ENCODE results near the gene CTU1.

The CTU1 gene

DNA sequence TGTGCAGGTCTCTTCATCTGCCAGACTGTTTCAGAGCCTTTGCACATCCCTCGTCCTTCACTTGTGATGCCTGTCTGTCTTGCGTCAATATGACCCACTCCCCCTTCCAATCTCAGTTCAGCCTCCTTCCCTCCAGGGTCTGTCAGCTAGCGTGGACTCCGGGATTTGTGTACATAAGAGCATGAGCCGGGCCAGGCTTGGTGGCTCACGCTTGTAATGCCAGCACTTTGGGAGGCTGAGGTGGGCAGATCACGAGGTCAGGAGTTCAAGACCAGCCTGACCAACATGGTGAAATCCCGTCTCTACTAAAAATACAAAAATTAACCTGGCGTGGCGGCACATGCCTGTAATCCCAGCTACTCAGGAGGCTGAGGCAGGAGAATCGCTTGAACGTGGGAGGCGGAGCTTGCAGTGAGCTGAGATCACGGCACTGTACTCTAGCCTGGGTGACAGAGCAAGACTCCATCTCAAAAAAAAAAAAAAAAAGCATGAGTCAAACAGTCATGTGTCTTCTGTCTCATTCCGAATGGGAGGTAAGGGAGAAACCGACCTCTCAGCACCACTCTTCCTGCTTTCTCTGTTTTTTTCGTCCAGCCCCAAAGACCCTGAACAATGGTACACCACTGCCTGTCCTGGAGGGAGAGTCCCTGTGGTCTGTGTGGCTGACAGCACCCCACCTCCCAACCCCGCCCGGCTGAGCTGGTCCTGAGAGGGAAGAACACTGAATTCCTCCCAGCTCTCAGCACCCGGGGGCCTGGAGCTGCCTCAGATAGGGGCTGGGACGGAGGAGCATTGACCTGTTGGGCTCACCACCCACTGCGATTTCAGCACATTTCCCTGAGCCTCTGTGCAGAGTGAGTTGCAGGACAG, 14.1 kb upstream of the CTU1 start:
- H3K4me3 ChIP-seq (ENCODE audit: low read length in 2 of 2) = no peak overlapping the region
- H3K27ac ChIP-seq (ENCODE audit: low read length) = no peak overlapping the region
- H3K36me3 ChIP-seq (ENCODE audit: control insufficient read depth in 2 of 2, insufficient read depth in 2 of 2, low read length in 2 of 2) = no peaks in the 10 kb centered on the region
- no peak overlapping the region for H3K9ac ChIP-seq (ENCODE audit: low read length in 2 of 2)
- H3K4me1 ChIP-seq (ENCODE audit: control insufficient read depth, insufficient read depth, low read length) = no peaks in the 10 kb centered on the region
- H3K9me3 ChIP-seq (ENCODE audit: control insufficient read depth in 2 of 2, low read length in 2 of 2) = no peaks in the 10 kb centered on the region
- peaks cover 3 to 10% of the 10 kb centered on the region in 2 donors for H3K27me3 ChIP-seq (ENCODE audit: control insufficient read depth in 1 of 2, insufficient read depth in 2 of 2, low read length in 2 of 2)

DNA sequence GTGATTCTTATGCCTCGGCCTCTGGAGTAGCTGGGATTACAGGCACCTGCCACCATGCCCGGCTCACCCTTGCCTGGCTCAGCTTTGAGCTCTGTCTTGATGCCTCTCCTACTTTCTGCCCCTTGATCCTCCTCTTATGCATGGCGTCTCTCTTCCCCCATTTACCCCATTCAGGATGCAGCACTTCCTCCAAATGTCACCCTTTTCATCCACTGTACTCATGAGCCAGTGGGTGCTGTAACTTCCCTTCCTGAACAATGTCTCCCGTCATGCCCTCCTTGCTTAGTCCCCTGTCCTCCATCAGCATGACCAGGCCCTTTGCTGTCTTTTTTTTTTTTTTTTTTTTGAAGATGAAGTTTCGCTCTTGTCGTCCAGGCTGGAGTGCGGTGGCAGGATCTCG, 13.0 kb upstream of the CTU1 start:
- Histone ChIP-seq H3K9me3 (ENCODE audit: control insufficient read depth in 2 of 2, low read length in 2 of 2) (no peaks in the 10 kb centered on the region), H3K4me3 (ENCODE audit: low read length in 2 of 2) (no peak overlapping the region), H3K36me3 (ENCODE audit: control insufficient read depth in 2 of 2, insufficient read depth in 2 of 2, low read length in 2 of 2) (no peaks in the 10 kb centered on the region), H3K27ac (ENCODE audit: low read length) (no peak overlapping the region), H3K4me1 (ENCODE audit: control insufficient read depth, insufficient read depth, low read length) (no peaks in the 10 kb centered on the region), H3K27me3 (ENCODE audit: control insufficient read depth in 1 of 2, insufficient read depth in 2 of 2, low read length in 2 of 2) (peaks cover 3 to 13% of the 10 kb centered on the region in 2 donors), H3K9ac (ENCODE audit: low read length in 2 of 2) (no peak overlapping the region)

DNA sequence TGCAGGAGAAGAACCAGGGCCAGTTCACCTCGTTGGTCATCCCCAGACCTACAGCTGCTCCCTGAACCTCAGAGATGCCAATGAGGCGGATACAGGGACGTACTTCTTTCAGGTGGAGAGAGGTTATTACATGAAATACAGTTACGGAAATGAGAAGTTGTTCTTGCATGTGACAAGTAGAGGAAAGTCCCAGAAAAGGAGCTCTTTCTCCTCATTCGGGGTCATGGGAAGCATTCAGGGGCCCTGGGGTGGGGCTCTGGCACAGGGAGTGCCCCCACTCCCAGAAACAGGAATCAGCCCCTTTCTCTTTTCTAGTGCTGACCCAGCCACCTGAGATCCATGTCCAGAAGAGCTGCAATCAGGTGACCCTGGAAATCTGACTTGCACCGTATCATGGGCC, 12.0 kb upstream of the CTU1 start:
- Histone ChIP-seq H3K9ac (ENCODE audit: low read length in 2 of 2) (no peak overlapping the region), H3K4me1 (ENCODE audit: control insufficient read depth, insufficient read depth, low read length) (no peaks in the 10 kb centered on the region), H3K27me3 (ENCODE audit: control insufficient read depth in 1 of 2, insufficient read depth in 2 of 2, low read length in 2 of 2) (peaks cover 3 to 17% of the 10 kb centered on the region in 2 donors), H3K4me3 (ENCODE audit: low read length in 2 of 2) (no peak overlapping the region), H3K27ac (ENCODE audit: low read length) (no peak overlapping the region), H3K36me3 (ENCODE audit: control insufficient read depth in 2 of 2, insufficient read depth in 2 of 2, low read length in 2 of 2) (no peaks in the 10 kb centered on the region), H3K9me3 (ENCODE audit: control insufficient read depth in 2 of 2, low read length in 2 of 2) (no peaks in the 10 kb centered on the region)

DNA sequence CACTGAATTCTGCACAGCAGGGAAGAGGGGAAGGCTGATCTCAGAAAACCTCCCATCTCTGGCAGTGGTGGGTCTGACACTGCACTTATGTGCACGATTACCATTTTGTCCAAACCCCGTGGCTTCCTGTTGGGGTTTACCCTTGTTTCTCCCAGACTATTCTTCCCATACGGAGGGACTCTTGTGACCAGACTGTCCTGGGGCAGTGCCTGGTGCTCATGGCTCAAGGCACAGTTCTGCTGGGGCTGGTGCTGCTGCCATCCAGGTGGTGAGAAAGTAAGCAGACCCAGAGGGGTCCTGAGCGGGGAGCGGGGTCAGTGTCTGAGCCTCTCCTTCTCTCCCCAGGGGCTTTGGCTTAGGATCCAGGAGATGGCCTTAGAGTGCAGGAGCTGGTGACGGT, 11.4 kb upstream of the CTU1 start:
- no peak overlapping the region for H3K27ac ChIP-seq (ENCODE audit: low read length)

DNA sequence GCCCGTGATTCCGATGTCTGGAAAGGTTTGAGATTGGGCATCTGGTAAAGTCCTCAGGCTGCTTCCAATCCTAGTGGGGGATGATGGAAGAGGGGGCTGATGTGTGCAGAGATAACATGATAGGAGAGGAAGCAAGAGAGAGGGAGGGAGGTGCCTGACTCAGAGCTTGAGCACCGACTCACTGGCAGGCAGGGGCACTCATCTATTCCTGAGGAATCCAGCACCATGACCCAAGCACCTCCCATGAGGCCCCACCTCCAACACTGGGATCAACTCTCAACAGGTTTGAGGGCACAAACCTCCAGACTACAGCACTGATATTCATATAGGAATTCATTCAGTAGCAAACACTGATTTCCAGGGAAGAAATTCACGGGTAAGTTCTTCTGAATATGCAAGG, 10.9 kb upstream of the CTU1 start:
- no peaks in the 10 kb centered on the region for H3K4me1 ChIP-seq (ENCODE audit: control insufficient read depth, insufficient read depth, low read length)
- no peaks in the 10 kb centered on the region for H3K36me3 ChIP-seq (ENCODE audit: control insufficient read depth in 2 of 2, insufficient read depth in 2 of 2, low read length in 2 of 2)
- H3K9me3 ChIP-seq (ENCODE audit: control insufficient read depth in 2 of 2, low read length in 2 of 2) = no peaks in the 10 kb centered on the region
- H3K4me3 ChIP-seq (ENCODE audit: low read length in 2 of 2) = no peak overlapping the region
- H3K27ac ChIP-seq (ENCODE audit: low read length) = no peak overlapping the region
- peaks cover 3 to 17% of the 10 kb centered on the region in 2 donors for H3K27me3 ChIP-seq (ENCODE audit: control insufficient read depth in 1 of 2, insufficient read depth in 2 of 2, low read length in 2 of 2)
- no peak overlapping the region for H3K9ac ChIP-seq (ENCODE audit: low read length in 2 of 2)

More for the DNA sequence above, 11.4 kb upstream of the CTU1 start:
- no peaks in the 10 kb centered on the region for H3K4me1 ChIP-seq (ENCODE audit: control insufficient read depth, insufficient read depth, low read length)
- H3K9ac ChIP-seq (ENCODE audit: low read length in 2 of 2) = no peak overlapping the region
- H3K4me3 ChIP-seq (ENCODE audit: low read length in 2 of 2) = no peak overlapping the region
- no peaks in the 10 kb centered on the region for H3K36me3 ChIP-seq (ENCODE audit: control insufficient read depth in 2 of 2, insufficient read depth in 2 of 2, low read length in 2 of 2)
- no peaks in the 10 kb centered on the region for H3K9me3 ChIP-seq (ENCODE audit: control insufficient read depth in 2 of 2, low read length in 2 of 2)
- H3K27me3 ChIP-seq (ENCODE audit: control insufficient read depth in 1 of 2, insufficient read depth in 2 of 2, low read length in 2 of 2) = peaks cover 3 to 17% of the 10 kb centered on the region in 2 donors

DNA sequence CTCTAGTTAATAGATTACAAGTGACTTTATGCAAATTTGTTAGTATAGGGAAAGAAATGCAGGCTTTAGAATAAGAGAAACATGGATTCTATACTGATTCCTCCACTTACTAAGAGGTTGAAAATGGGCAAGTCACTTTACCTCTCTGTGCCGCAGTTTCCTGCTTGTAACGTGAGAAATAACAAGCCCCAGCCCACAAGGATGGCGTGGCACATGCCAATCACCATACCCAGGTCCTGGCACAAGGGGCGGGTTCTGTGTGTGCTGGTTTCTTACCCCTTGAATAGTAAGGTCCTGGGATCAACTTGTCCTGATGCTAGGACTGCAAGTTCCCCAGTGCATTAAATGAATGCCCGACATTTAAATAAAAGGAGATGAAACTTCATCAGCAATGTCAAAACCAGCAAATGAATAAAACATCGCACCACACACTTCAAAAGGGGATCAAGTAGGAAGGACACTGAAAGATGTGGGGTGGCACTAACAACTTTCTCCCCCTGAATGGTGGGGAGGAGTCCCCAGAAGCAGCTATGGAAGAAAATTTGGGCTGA, 8.6 kb upstream of the CTU1 start:
- H3K27me3 ChIP-seq (ENCODE audit: control insufficient read depth in 1 of 2, insufficient read depth in 2 of 2, low read length in 2 of 2) = peaks cover 0 to 14% of the 10 kb centered on the region in 2 donors
- no peak overlapping the region for H3K27ac ChIP-seq (ENCODE audit: low read length)
- no peaks in the 10 kb centered on the region for H3K36me3 ChIP-seq (ENCODE audit: control insufficient read depth in 2 of 2, insufficient read depth in 2 of 2, low read length in 2 of 2)
- no peak overlapping the region for H3K9ac ChIP-seq (ENCODE audit: low read length in 2 of 2)
- no peaks in the 10 kb centered on the region for H3K9me3 ChIP-seq (ENCODE audit: control insufficient read depth in 2 of 2, low read length in 2 of 2)
- no peak overlapping the region for H3K4me3 ChIP-seq (ENCODE audit: low read length in 2 of 2)
- H3K4me1 ChIP-seq (ENCODE audit: control insufficient read depth, insufficient read depth, low read length) = no peaks in the 10 kb centered on the region

DNA sequence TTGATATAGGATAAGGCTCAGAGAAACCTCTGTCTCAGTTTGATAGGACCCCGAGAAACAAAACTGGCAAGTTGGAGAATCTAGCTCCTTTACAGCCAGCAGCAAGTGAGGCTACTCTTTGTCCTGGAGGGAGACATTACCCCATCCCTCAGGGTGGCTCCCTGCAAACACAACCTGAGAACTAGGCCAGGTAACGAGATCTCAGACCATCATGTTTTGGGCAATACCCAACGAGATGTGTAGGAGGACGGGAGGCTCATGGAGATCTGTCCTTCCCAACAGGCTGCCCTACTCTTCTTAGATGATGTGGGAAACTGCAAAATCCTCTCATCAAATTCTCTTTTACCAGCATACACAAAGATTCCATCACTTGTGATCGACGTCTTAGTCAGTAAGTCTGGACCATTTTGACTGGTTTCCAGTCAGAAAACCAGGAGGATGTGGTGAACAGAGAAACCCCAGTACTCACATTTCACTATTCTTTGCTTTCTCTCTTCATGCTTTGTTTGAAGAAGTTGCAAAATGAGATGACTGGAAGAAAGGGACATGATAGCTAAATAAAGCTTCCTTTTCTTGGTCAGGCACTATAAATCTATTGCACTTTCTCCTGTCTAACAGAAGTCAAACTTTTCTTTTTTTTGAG, 6.0 kb upstream of the CTU1 start:
- Histone ChIP-seq H3K27me3 (ENCODE audit: control insufficient read depth in 1 of 2, insufficient read depth in 2 of 2, low read length in 2 of 2) (peaks cover 0 to 14% of the 10 kb centered on the region in 2 donors), H3K27ac (ENCODE audit: low read length) (no peak overlapping the region), H3K4me1 (ENCODE audit: control insufficient read depth, insufficient read depth, low read length) (no peaks in the 10 kb centered on the region), H3K36me3 (ENCODE audit: control insufficient read depth in 2 of 2, insufficient read depth in 2 of 2, low read length in 2 of 2) (no peaks in the 10 kb centered on the region), H3K4me3 (ENCODE audit: low read length in 2 of 2) (no peak overlapping the region), H3K9ac (ENCODE audit: low read length in 2 of 2) (no peak overlapping the region), H3K9me3 (ENCODE audit: control insufficient read depth in 2 of 2, low read length in 2 of 2) (no peaks in the 10 kb centered on the region)

DNA sequence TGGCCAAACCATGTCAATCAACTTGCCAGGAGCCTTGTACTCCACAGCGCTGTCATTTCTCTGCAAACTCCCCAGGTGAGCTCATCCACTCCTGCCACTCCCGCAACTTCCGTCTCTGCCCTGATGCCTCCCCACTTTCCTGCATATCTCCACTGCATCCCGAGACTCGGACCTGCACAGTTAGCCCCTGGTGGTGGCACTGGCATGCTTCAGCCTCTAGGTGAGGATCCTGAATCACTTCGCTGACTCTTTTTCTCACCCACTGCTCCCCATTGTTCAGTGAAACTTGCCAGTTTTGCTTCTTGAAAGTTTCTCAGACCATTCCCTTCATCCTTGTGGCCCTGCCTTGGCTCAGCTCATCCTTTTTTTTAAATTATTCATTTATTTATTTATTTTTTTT, 3.4 kb upstream of the CTU1 start:
- no peak overlapping the region for H3K27ac ChIP-seq (ENCODE audit: low read length)
- peaks cover 18% of the 10 kb centered on the region for H3K4me1 ChIP-seq (ENCODE audit: control insufficient read depth, insufficient read depth, low read length)
- H3K4me3 ChIP-seq (ENCODE audit: low read length in 2 of 2) = no peak overlapping the region
- H3K27me3 ChIP-seq (ENCODE audit: control insufficient read depth in 1 of 2, insufficient read depth in 2 of 2, low read length in 2 of 2) = peaks cover 0 to 9% of the 10 kb centered on the region in 2 donors
- no peak overlapping the region for H3K9ac ChIP-seq (ENCODE audit: low read length in 2 of 2)
- H3K36me3 ChIP-seq (ENCODE audit: control insufficient read depth in 2 of 2, insufficient read depth in 2 of 2, low read length in 2 of 2) = no peaks in the 10 kb centered on the region
- H3K9me3 ChIP-seq (ENCODE audit: control insufficient read depth in 2 of 2, low read length in 2 of 2) = no peaks in the 10 kb centered on the region

DNA sequence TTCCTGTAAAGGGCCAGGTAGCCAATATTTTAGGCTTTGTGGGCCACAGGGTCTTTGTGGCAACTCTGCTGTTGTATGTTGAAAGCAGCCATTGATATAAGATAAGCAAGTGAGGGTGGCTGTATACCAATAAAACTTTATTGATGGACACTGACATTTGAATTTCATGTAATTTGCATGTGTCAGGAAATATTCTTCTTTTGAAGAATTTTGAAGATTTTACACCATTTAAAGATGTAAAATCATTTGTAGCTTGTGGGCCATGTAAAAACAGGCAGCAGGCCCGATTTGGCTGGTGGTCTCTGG, 2.4 kb upstream of the CTU1 start:
- Histone ChIP-seq H3K27ac (ENCODE audit: low read length) (no peak overlapping the region), H3K27me3 (ENCODE audit: control insufficient read depth in 1 of 2, insufficient read depth in 2 of 2, low read length in 2 of 2) (peaks cover 0 to 2% of the 10 kb centered on the region in 2 donors), H3K9me3 (ENCODE audit: control insufficient read depth in 2 of 2, low read length in 2 of 2) (no peaks in the 10 kb centered on the region), H3K4me1 (ENCODE audit: control insufficient read depth, insufficient read depth, low read length) (peaks cover 18% of the 10 kb centered on the region), H3K36me3 (ENCODE audit: control insufficient read depth in 2 of 2, insufficient read depth in 2 of 2, low read length in 2 of 2) (no peaks in the 10 kb centered on the region), H3K9ac (ENCODE audit: low read length in 2 of 2) (no peak overlapping the region), H3K4me3 (ENCODE audit: low read length in 2 of 2) (no peak overlapping the region)

DNA sequence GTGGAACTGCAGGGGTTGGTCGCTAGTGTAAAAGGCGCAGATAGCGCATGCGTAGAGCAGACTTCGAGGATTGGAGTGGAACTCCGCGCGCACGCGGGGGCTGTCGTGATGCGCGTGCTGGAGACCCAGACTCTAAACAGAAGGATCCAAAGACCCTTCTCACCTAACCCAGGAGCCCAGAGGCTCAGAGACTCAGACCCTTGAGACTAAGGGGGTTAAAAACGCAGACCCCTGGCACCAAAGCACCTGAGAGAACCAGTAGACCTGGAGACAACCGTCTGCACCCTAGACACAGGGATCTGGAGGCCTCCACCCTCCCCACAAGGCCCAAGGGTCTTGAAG, 567 bp upstream of the CTU1 start:
- Histone ChIP-seq H3K9ac (ENCODE audit: low read length in 2 of 2) (peak overlapping the region; percentile 62 to 81), H3K9me3 (ENCODE audit: control insufficient read depth in 2 of 2, low read length in 2 of 2) (no peaks in the 10 kb centered on the region), H3K4me1 (ENCODE audit: control insufficient read depth, insufficient read depth, low read length) (peaks cover 19% of the 10 kb centered on the region), H3K36me3 (ENCODE audit: control insufficient read depth in 2 of 2, insufficient read depth in 2 of 2, low read length in 2 of 2) (no peaks in the 10 kb centered on the region), H3K27me3 (ENCODE audit: control insufficient read depth in 1 of 2, insufficient read depth in 2 of 2, low read length in 2 of 2) (no peaks in the 10 kb centered on the region), H3K27ac (ENCODE audit: low read length) (peak overlapping the region; percentile 58), H3K4me3 (ENCODE audit: low read length in 2 of 2) (peak overlapping the region; percentile 93 to 96)

Measured in stomach smooth muscle (tissue), 2 donors.